ENCODE measurements around the gene SORCS2. TPM values are rescaled to one million over a fixed set of nuclear protein-coding genes. Genes with fewer than 3 reads are reported as not detected.
A peak's percentile ranks its signal among the peaks of the same experiment; 100 is the strongest.

Gene SORCS2
- total and polyA plus RNA-seq, 4 donors: 0.05 to 8.4 (median 1.8) TPM

GRCh38 chr4:7786517-7786916, 594.2 kb downstream of the SORCS2 start:
- Histone ChIP-seq H3K9me3 (ENCODE audit: control insufficient read depth, low read length) (no peaks in the 10 kb centered on the region), H3K4me1 (ENCODE audit: control insufficient read depth in 1 of 2, insufficient read depth in 2 of 2, low read length in 2 of 2) (no peaks in the 10 kb centered on the region), H3K4me3 (ENCODE audit: low read length in 2 of 2) (no peak overlapping the region), H3K27me3 (ENCODE audit: control insufficient read depth in 1 of 2, insufficient read depth in 2 of 2, low read length in 1 of 2) (no peaks in the 10 kb centered on the region), H3K27ac (ENCODE audit: low read depth in 1 of 2, low read length in 2 of 2) (no peak overlapping the region), H3K36me3 (ENCODE audit: control insufficient read depth in 1 of 2, insufficient read depth in 2 of 2, low read length in 1 of 2) (no peaks in the 10 kb centered on the region)
- DNase-seq (peak in 1 of 2 donors; percentile 17), ATAC-seq (ENCODE audit: low FRiP score) (no peak)
- WGBS, 2 donors: 88 to 94% methylated on average over 10 of the region's 10 CpGs
- intact Hi-C loops (cut with DNase I): no loop called here

- DNase-seq (peak in 1 of 2 donors; percentile 61), ATAC-seq (ENCODE audit: low FRiP score) (no peak)
- no peaks in the 10 kb centered on the region for H3K4me1 ChIP-seq (ENCODE audit: control insufficient read depth in 1 of 2, insufficient read depth in 2 of 2, low read length in 2 of 2)
- H3K36me3 ChIP-seq (ENCODE audit: control insufficient read depth in 1 of 2, insufficient read depth in 2 of 2, low read length in 1 of 2): no peaks in the 10 kb centered on the region
- H3K9me3 ChIP-seq (ENCODE audit: control insufficient read depth, low read length): no peaks in the 10 kb centered on the region
- WGBS, 2 donors: 88 to 95% methylated on average over 15 of the region's 15 CpGs
- no peak overlapping the region for H3K27ac ChIP-seq (ENCODE audit: low read depth in 1 of 2, low read length in 2 of 2)
- H3K4me3 ChIP-seq (ENCODE audit: low read length in 2 of 2): no peak overlapping the region
- intact Hi-C loops (cut with DNase I): no loop called here
- no peaks in the 10 kb centered on the region for H3K27me3 ChIP-seq (ENCODE audit: control insufficient read depth in 1 of 2, insufficient read depth in 2 of 2, low read length in 1 of 2)
These were observed 594.7 kb downstream of the SORCS2 start for GRCh38 chr4:7787067-7787466.

DNA sequence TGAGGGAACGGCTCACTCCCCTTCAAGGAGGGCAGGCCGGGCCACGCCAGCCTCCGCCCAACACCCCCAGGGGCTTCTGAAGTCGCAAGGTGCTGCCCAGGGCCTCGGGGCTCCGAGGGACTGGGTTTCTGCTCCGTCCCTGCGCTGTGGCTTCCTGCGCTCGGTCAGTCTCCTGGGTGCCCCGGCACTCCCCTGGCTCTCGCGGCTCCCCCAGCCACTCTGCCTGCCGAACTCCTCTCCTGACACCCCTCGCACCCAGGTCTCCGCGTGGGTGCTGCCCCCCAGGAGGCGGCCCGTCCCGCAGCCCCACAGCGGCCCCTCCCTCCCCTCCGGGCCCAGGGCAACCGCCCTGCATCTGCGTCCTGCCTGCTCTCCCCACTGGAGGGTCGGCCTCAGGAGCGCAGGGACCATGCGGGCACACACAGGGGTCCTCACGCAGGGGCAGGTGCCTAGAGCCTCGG, 595.4 kb downstream of the SORCS2 start:
- ATAC-seq (ENCODE audit: low FRiP score) (no peak), DNase-seq (peak in 1 of 2 donors; percentile 55)
- Histone ChIP-seq H3K36me3 (ENCODE audit: control insufficient read depth in 1 of 2, insufficient read depth in 2 of 2, low read length in 1 of 2) (no peaks in the 10 kb centered on the region), H3K4me3 (ENCODE audit: low read length in 2 of 2) (no peak overlapping the region), H3K27ac (ENCODE audit: low read depth in 1 of 2, low read length in 2 of 2) (no peak overlapping the region), H3K4me1 (ENCODE audit: control insufficient read depth in 1 of 2, insufficient read depth in 2 of 2, low read length in 2 of 2) (no peaks in the 10 kb centered on the region), H3K9me3 (ENCODE audit: control insufficient read depth, low read length) (no peaks in the 10 kb centered on the region), H3K27me3 (ENCODE audit: control insufficient read depth in 1 of 2, insufficient read depth in 2 of 2, low read length in 1 of 2) (no peaks in the 10 kb centered on the region)
- intact Hi-C loops (cut with DNase I): no loop called here
- WGBS, 2 donors: 92 to 93% methylated on average over 25 to 30 of the region's 30 CpGs

- DNase-seq (no peak), ATAC-seq (ENCODE audit: low FRiP score) (no peak)
- intact Hi-C loops (cut with DNase I): no loop called here
- Histone ChIP-seq H3K4me1 (ENCODE audit: control insufficient read depth in 1 of 2, insufficient read depth in 2 of 2, low read length in 2 of 2) (no peaks in the 10 kb centered on the region), H3K9me3 (ENCODE audit: control insufficient read depth, low read length) (no peaks in the 10 kb centered on the region), H3K36me3 (ENCODE audit: control insufficient read depth in 1 of 2, insufficient read depth in 2 of 2, low read length in 1 of 2) (no peaks in the 10 kb centered on the region), H3K4me3 (ENCODE audit: low read length in 2 of 2) (no peak overlapping the region), H3K27ac (ENCODE audit: low read depth in 1 of 2, low read length in 2 of 2) (no peak overlapping the region), H3K27me3 (ENCODE audit: control insufficient read depth in 1 of 2, insufficient read depth in 2 of 2, low read length in 1 of 2) (no peaks in the 10 kb centered on the region)
- 93 to 94% methylated on average over 17 of the region's 17 CpGs for whole genome bisulfite sequencing, 2 donors
These were observed 595.9 kb downstream of the SORCS2 start for GRCh38 chr4:7788193-7788592.

DNA sequence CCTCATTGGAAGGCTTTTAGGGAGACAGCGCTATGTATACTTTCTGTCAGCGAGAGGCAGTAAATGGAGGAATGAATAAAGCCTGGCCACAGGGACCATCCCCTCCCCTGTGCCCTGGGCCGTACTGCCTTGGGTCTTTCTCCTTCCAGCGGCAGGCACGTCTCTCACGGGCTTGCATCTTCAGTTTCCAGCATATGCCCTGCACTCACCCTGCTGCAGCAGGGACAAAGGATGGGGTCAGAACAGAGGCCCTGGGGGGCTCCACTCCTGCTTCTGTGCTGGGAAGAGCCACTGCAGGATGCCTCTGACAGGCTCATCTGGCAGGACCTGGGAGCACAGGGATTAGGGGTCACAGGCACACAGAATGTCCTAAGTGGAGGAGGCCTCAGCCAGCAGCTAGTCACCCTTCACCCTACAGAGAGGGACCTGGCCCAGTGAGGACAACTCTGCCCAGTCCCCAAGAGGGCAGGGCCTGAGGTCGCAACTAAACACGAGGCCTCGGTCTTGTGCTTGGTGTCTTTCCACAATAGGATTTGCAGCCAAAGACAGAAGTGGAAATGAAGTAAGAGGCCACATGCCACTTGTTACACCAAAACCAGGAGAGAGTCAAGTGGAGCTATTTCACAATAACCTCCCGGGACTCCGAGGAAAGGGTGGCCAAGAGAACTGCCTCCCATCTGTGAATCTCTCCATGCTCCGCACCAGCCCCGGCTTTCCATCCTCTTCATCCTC, 596.5 kb downstream of the SORCS2 start:
- Histone ChIP-seq H3K9me3 (ENCODE audit: control insufficient read depth, low read length) (no peaks in the 10 kb centered on the region), H3K36me3 (ENCODE audit: control insufficient read depth in 1 of 2, insufficient read depth in 2 of 2, low read length in 1 of 2) (no peaks in the 10 kb centered on the region), H3K4me1 (ENCODE audit: control insufficient read depth in 1 of 2, insufficient read depth in 2 of 2, low read length in 2 of 2) (no peaks in the 10 kb centered on the region), H3K27me3 (ENCODE audit: control insufficient read depth in 1 of 2, insufficient read depth in 2 of 2, low read length in 1 of 2) (no peaks in the 10 kb centered on the region), H3K27ac (ENCODE audit: low read depth in 1 of 2, low read length in 2 of 2) (no peak overlapping the region), H3K4me3 (ENCODE audit: low read length in 2 of 2) (no peak overlapping the region)
- DNase-seq: no peak
- 59 to 65% methylated on average over 12 to 13 of the region's 13 CpGs for WGBS, 2 donors
- ATAC-seq (ENCODE audit: low FRiP score): peak; percentile 45
- intact Hi-C loops (cut with DNase I): no loop called here

GRCh38 chr4:7790023-7790422, 597.7 kb downstream of the SORCS2 start:
- no peaks in the 10 kb centered on the region for H3K9me3 ChIP-seq (ENCODE audit: control insufficient read depth, low read length)
- no peaks in the 10 kb centered on the region for H3K27me3 ChIP-seq (ENCODE audit: control insufficient read depth in 1 of 2, insufficient read depth in 2 of 2, low read length in 1 of 2)
- H3K4me3 ChIP-seq (ENCODE audit: low read length in 2 of 2): no peak overlapping the region
- H3K4me1 ChIP-seq (ENCODE audit: control insufficient read depth in 1 of 2, insufficient read depth in 2 of 2, low read length in 2 of 2): no peaks in the 10 kb centered on the region
- intact Hi-C loops (cut with DNase I): no loop called here
- 35 to 44% methylated on average over 2 of the region's 2 CpGs for WGBS, 2 donors
- DNase-seq: no peak
- no peaks in the 10 kb centered on the region for H3K36me3 ChIP-seq (ENCODE audit: control insufficient read depth in 1 of 2, insufficient read depth in 2 of 2, low read length in 1 of 2)
- H3K27ac ChIP-seq (ENCODE audit: low read depth in 1 of 2, low read length in 2 of 2): no peak overlapping the region
- ATAC-seq (ENCODE audit: low FRiP score): no peak

- H3K27me3 ChIP-seq (ENCODE audit: control insufficient read depth in 1 of 2, insufficient read depth in 2 of 2, low read length in 1 of 2): no peaks in the 10 kb centered on the region
- ATAC-seq (ENCODE audit: low FRiP score): no peak
- H3K4me3 ChIP-seq (ENCODE audit: low read length in 2 of 2): no peak overlapping the region
- no peak overlapping the region for H3K27ac ChIP-seq (ENCODE audit: low read depth in 1 of 2, low read length in 2 of 2)
- no peak for DNase-seq
- intact Hi-C loops (cut with DNase I): no loop called here
- H3K4me1 ChIP-seq (ENCODE audit: control insufficient read depth in 1 of 2, insufficient read depth in 2 of 2, low read length in 2 of 2): no peaks in the 10 kb centered on the region
- H3K36me3 ChIP-seq (ENCODE audit: control insufficient read depth in 1 of 2, insufficient read depth in 2 of 2, low read length in 1 of 2): no peaks in the 10 kb centered on the region
- H3K9me3 ChIP-seq (ENCODE audit: control insufficient read depth, low read length): no peaks in the 10 kb centered on the region
- WGBS, 2 donors: 31 to 37% methylated on average over 2 of the region's 2 CpGs
These were observed 598.7 kb downstream of the SORCS2 start for GRCh38 chr4:7790999-7791398.

Small RNA genes within 50 kb of the gene (microRNA-seq; reads per million reads assigned to microRNA genes)
- gene MIR4274 (0 reads per million in 2 donors), gene MIR4798 (0 to 0.99 reads per million in 2 donors)

Other genes with a start within 250 kb of the SORCS2 start
- gene TADA2B, start 149.2 kb upstream of the SORCS2 start, total RNA-seq: 10 to 100 TPM; 18.1 to 19.2 TPM
- 1 to 10 TPM; 6.5 to 8.4 TPM for gene TADA2B, start 149.2 kb upstream of the SORCS2 start, polyA plus RNA-seq
- 10 to 100 TPM; 16.1 to 22.0 TPM for gene GRPEL1, start 124.5 kb upstream of the SORCS2 start, total RNA-seq
- gene GRPEL1, start 124.5 kb upstream of the SORCS2 start, polyA plus RNA-seq: 10 to 100 TPM; 11.1 to 21.2 TPM
- gene PSAPL1, start 242.4 kb downstream of the SORCS2 start, total RNA-seq: not detected
- not detected for gene PSAPL1, start 242.4 kb downstream of the SORCS2 start, polyA plus RNA-seq

All from aorta (tissue), 5 donors.